GM21381 (cell line): Measurements from ENCODE around the gene OR10G2.

ENCODE experiments used
- ATAC-seq: cut with Tn5 transposase; IDR thresholded peaks from one replicate; pipeline ENCODE4 v1.9.1; 2021; ENCODE audit warnings: mild to moderate bottlenecking, moderate library complexity; ENCODE audit not compliant: unreplicated experiment

Gene OR10G2

GRCh38 chr14:21589317-21589716 is 45.4 kb downstream of the OR10G2 start:
- ATAC-seq, result no peak
